ENCODE results near the gene ARHGAP5.

The ARHGAP5 gene

GRCh38 chr14:32076278-32077080, 625 bp upstream of the ARHGAP5 start:
- no peaks in the 10 kb centered on the region for H3K9me3 ChIP-seq
- H3K27ac ChIP-seq = peak overlapping the region; percentile 99 to 100
- H3K4me3 ChIP-seq = peak overlapping the region; percentile 92 to 99
- no peaks in the 10 kb centered on the region for H3K36me3 ChIP-seq
- intact Hi-C loops (cut with DNase I; ENCODE audit: low total_unique reads) = loop anchor here (2.0 to 5.0 kb wide), 2 partner anchors 126 to 431 kb away; partner anchors contain the start of genes RNU6-7 and RNU6-8
- H3K4me1 ChIP-seq = peaks cover 0 to 63% (median 15%) of the 10 kb centered on the region in 4 donors
- TF ChIP-seq CTCF (IDR thresholded peaks at IDR 0.05) = no peak
- H3K27me3 ChIP-seq = no peaks in the 10 kb centered on the region
- DNase-seq = peak; percentile 94 to 99

- H3K4me1 ChIP-seq = peaks cover 0 to 70% (median 22%) of the 10 kb centered on the region in 4 donors
- H3K4me3 ChIP-seq = peak overlapping the region; percentile 92 to 99
- H3K9me3 ChIP-seq = no peaks in the 10 kb centered on the region
- no peak for TF ChIP-seq CTCF (IDR thresholded peaks at IDR 0.05)
- H3K27ac ChIP-seq = peak overlapping the region; percentile 99 to 100
- H3K27me3 ChIP-seq = no peaks in the 10 kb centered on the region
- intact Hi-C loops (cut with DNase I; ENCODE audit: low total_unique reads) = loop anchor here (5.0 kb wide), 1 partner anchor 429 kb away; no protein-coding TSS in a partner anchor
- no peaks in the 10 kb centered on the region for H3K36me3 ChIP-seq
- peak; percentile 45 to 77 for DNase-seq
Measured at GRCh38 chr14:32078023-32078857, 1.1 kb downstream of the ARHGAP5 start.

GRCh38 chr14:32078858-32079216, 1.7 kb downstream of the ARHGAP5 start:
- Histone ChIP-seq H3K36me3 (no peaks in the 10 kb centered on the region), H3K4me3 (peak overlapping the region; percentile 92 to 99), H3K27ac (peak overlapping the region; percentile 99 to 100), H3K9me3 (no peaks in the 10 kb centered on the region), H3K4me1 (peaks cover 0 to 72% (median 22%) of the 10 kb centered on the region in 4 donors), H3K27me3 (no peaks in the 10 kb centered on the region)
- intact Hi-C loops (cut with DNase I; ENCODE audit: low total_unique reads) = loop anchor here (5.0 kb wide), 1 partner anchor 428 kb away; no protein-coding TSS in a partner anchor
- TF ChIP-seq CTCF (IDR thresholded peaks at IDR 0.05) = no peak
- DNase-seq = no peak

GRCh38 chr14:32079264-32079663, 2.2 kb downstream of the ARHGAP5 start:
- Histone ChIP-seq H3K4me1 (peaks cover 0 to 73% (median 22%) of the 10 kb centered on the region in 4 donors), H3K27ac (no peak overlapping the region), H3K9me3 (no peaks in the 10 kb centered on the region), H3K36me3 (no peaks in the 10 kb centered on the region), H3K4me3 (peak overlapping the region; percentile 92 to 99), H3K27me3 (no peaks in the 10 kb centered on the region)
- intact Hi-C loops (cut with DNase I; ENCODE audit: low total_unique reads) = loop anchor here (5.0 kb wide), 1 partner anchor 428 kb away; no protein-coding TSS in a partner anchor
- DNase-seq = no peak
- no peak for TF ChIP-seq CTCF (IDR thresholded peaks at IDR 0.05)

GRCh38 chr14:32080001-32080510, 3.0 kb downstream of the ARHGAP5 start:
- intact Hi-C loops (cut with DNase I; ENCODE audit: low total_unique reads) = no loop called here
- H3K36me3 ChIP-seq = no peaks in the 10 kb centered on the region
- H3K4me3 ChIP-seq = no peak overlapping the region
- no peak for TF ChIP-seq CTCF (IDR thresholded peaks at IDR 0.05)
- DNase-seq = no peak
- H3K9me3 ChIP-seq = no peaks in the 10 kb centered on the region
- H3K27me3 ChIP-seq = no peaks in the 10 kb centered on the region
- H3K27ac ChIP-seq = no peak overlapping the region
- H3K4me1 ChIP-seq = peaks cover 0 to 69% (median 19%) of the 10 kb centered on the region in 4 donors

Data from tibial artery (tissue), 4 donors.